Ascending aorta (tissue), 2 donors: Measurements from ENCODE around the gene ARRDC5. TPM values are rescaled to one million over a fixed set of nuclear protein-coding genes. Genes with fewer than 3 reads are reported as not detected.
"Not testable (repeated sequence)": the region's sequence is repeated elsewhere in the genome, so short reads cannot be mapped to it uniquely, and the experiment has no call there.

Experiments
- DNase-seq, 2 donors: peaks; one replicate each; pipeline ENCODE4 v3.0.0-alpha.2; 2019; ENCODE audit warnings: low spot score in 2 of 2
- H3K27ac ChIP-seq, 2 donors: fragments of 200-600 bp; sonication (generic); one replicate each; pipeline ENCODE4 v1.5.1; 2016 to 2017; ENCODE audit warnings: mild to moderate bottlenecking in 1 of 2
- H3K27me3 ChIP-seq: fragments of 200-600 bp; sonication (generic); one replicate; pipeline ENCODE4 v1.5.1; 2017
- H3K36me3 ChIP-seq, 2 donors: fragments of 200-600 bp; sonication (generic); one replicate each; pipeline ENCODE4 v1.5.1; 2016
- H3K4me1 ChIP-seq, 2 donors: fragments of 200-600 bp; sonication (generic); one replicate each; pipeline ENCODE4 v1.5.1; 2016 to 2017; ENCODE audit warnings: mild to moderate bottlenecking in 1 of 2
- H3K4me3 ChIP-seq, 2 donors: fragments of 200-600 bp; sonication (generic); one replicate each; pipeline ENCODE4 v1.5.1; 2016 to 2017; ENCODE audit warnings: mild to moderate bottlenecking in 1 of 2
- H3K9me3 ChIP-seq, 2 donors: fragments of 200-600 bp; sonication (generic); one replicate each; pipeline ENCODE4 v1.5.1; 2016
- intact Hi-C: fragments of 100-400 bp; cut with DNase I; formaldehyde crosslinking; loops from one replicate; pipeline ENCODE4 v1.15.1; 2023
- total RNA-seq: library from RNA; depleted of rRNA; stranded (reverse); fragments of >200 nt; gene quantifications from one replicate; pipeline ENCODE4 v1.1.0, GENCODE V29; 2016
- TF ChIP-seq, protein P1 (sequence below), 3 experiments: fragments of 200-600 bp in 2 of 3; fragments of 450-650 bp in 1 of 3; sonication (generic) in 2 of 3; IDR thresholded peaks; one replicate each; pipeline ENCODE4 v1.5.1; 2016 to 2019; ENCODE audit warnings: antibody characterized with exemption in 3 of 3, mild to moderate bottlenecking in 1 of 3, moderate library complexity in 1 of 3

The ARRDC5 gene
- total RNA-seq, 1 donor from 2014 or later, result 8.6 TPM

DNA sequence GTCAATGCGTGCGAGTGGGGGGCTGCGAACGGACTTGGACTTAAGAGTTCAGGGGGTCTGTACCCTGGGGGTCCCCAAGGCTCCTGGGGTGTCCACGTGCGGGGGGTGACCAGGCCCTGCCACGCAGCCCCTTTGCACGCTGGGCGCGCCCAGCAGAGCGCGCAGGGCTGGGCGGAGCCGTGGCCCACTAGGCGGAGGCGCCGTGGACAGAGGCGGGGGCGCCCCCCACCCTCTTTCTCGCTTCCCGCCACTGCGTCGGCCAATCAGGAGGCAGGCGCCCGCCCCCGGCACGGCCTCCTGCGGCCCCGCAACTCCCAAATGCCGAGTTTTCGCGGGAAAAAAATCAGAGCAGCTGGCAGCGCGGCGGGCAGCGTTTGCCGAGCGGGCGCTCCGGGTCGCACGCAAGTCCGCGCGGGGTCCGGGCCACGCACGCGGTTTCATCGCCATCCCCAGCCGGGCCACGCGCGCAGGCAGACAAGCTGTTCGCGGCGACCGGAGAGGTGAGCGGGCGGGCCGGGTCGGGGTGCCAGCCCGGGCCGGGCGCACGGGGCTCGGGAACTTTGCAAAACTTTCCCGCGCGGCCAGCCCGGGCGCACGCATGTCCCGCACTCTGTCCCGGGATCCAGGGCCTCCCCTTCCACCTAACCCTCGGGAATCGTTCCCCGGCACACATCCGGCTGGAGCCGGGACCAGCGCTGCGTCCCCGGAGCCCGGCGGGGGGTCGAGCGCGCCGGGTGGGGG, 6.6 kb upstream of the ARRDC5 start, which contains the start of gene UHRF1:
UHRF1 (plus strand) TSS at position 346 of the 741 bp plus-strand sequence. CDS start 1,385 bp downstream, outside the sequence.
- peaks cover 18 to 22% of the 10 kb centered on the region in 2 donors for H3K4me1 ChIP-seq
- no peaks in the 10 kb centered on the region for H3K27me3 ChIP-seq
- no peaks in the 10 kb centered on the region for H3K36me3 ChIP-seq
- no peak within 1 kb of the TSS for H3K27ac ChIP-seq
- intact Hi-C loops, result no loop called here
- TF ChIP-seq, protein P1, sequence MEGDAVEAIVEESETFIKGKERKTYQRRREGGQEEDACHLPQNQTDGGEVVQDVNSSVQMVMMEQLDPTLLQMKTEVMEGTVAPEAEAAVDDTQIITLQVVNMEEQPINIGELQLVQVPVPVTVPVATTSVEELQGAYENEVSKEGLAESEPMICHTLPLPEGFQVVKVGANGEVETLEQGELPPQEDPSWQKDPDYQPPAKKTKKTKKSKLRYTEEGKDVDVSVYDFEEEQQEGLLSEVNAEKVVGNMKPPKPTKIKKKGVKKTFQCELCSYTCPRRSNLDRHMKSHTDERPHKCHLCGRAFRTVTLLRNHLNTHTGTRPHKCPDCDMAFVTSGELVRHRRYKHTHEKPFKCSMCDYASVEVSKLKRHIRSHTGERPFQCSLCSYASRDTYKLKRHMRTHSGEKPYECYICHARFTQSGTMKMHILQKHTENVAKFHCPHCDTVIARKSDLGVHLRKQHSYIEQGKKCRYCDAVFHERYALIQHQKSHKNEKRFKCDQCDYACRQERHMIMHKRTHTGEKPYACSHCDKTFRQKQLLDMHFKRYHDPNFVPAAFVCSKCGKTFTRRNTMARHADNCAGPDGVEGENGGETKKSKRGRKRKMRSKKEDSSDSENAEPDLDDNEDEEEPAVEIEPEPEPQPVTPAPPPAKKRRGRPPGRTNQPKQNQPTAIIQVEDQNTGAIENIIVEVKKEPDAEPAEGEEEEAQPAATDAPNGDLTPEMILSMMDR (IDR thresholded peaks at IDR 0.05), result no peak
- no peak for DNase-seq
- H3K4me3 ChIP-seq, result peak within 1 kb of the TSS; percentile 76 to 77
- H3K9me3 ChIP-seq, result no peaks in the 10 kb centered on the region

DNA sequence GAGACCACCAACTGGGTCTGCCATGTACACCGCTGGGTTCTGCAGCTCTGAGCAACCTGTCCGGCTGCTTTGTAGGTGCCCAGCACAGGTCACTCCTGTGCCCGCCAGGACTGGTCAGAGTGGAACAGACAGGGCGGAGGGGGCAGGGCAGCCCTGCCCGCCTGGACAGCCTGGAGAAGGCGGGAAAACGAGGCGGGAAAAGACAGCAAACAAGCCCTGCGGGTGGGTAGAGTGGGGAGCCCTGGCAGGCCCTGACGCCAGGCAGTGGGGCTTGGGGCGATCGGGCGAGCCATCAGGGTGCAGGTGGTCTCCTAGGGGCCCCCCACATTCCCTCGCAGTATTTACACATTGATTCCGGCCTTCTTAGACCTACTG, 6.1 kb upstream of the ARRDC5 start:
- H3K4me3 ChIP-seq, result peak overlapping the region; percentile 76 to 77

DNA sequence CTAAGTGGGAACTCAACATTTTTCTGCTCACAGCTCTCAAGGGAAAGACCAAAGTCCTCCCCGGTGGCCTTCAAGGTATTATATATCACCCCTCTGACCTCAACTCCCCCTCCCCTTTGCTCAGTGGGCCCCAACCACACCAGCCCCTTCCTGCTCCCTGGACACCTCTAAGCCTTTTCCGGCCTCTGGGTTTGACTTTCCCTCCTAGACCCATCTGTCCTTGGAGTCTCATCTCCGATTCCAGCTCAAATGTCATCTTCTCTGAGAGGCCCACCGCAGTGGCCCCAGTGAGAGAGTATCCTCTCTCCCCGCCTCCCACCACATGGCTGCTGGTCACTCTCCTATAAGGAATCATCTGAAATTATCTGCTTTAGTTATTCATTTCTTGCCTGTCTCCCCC, 5.7 kb upstream of the ARRDC5 start:
- Histone ChIP-seq H3K4me1 (peaks cover 18 to 22% of the 10 kb centered on the region in 2 donors), H3K27ac (no peak overlapping the region), H3K27me3 (no peaks in the 10 kb centered on the region), H3K9me3 (no peaks in the 10 kb centered on the region), H3K36me3 (no peaks in the 10 kb centered on the region), H3K4me3 (no peak overlapping the region)
- DNase-seq, result no peak
- intact Hi-C loops, result no loop called here
- TF ChIP-seq, protein P1 (IDR thresholded peaks at IDR 0.05), result no peak

More for the DNA sequence above, 6.1 kb upstream of the ARRDC5 start:
- H3K4me1 ChIP-seq, result peaks cover 18 to 22% of the 10 kb centered on the region in 2 donors
- DNase-seq, result no peak
- intact Hi-C loops, result no loop called here
- TF ChIP-seq, protein P1 (IDR thresholded peaks at IDR 0.05), result no peak
- H3K27ac ChIP-seq, result no peak overlapping the region
- no peaks in the 10 kb centered on the region for H3K36me3 ChIP-seq
- no peaks in the 10 kb centered on the region for H3K27me3 ChIP-seq
- H3K9me3 ChIP-seq, result no peaks in the 10 kb centered on the region

DNA sequence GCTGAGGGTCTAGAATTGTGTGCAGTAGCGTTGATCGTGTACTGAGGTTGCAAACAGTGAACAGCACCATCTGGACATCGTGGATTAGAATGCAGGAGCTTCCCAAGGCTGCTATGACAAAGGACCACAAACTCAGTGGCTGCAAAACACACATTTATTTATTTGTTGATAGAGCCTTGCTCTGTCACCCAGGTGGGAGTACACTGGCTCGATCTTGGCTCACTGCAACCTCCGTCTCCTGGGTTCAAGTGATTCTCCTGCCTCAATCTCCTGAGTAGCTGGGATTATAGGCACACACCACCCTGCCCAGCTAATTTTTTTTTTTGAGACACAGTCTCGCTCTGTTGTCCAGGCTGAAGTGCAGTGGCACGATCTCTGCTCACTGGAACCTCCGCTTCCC, 4.3 kb upstream of the ARRDC5 start:
- intact Hi-C loops, result no loop called here
- Histone ChIP-seq H3K27ac (no peak overlapping the region), H3K4me3 (no peak overlapping the region), H3K9me3 (no peaks in the 10 kb centered on the region), H3K36me3 (no peaks in the 10 kb centered on the region), H3K27me3 (no peaks in the 10 kb centered on the region), H3K4me1 (peaks cover 18 to 22% of the 10 kb centered on the region in 2 donors)
- TF ChIP-seq, protein P1 (IDR thresholded peaks at IDR 0.05), result no peak
- DNase-seq, result no peak

DNA sequence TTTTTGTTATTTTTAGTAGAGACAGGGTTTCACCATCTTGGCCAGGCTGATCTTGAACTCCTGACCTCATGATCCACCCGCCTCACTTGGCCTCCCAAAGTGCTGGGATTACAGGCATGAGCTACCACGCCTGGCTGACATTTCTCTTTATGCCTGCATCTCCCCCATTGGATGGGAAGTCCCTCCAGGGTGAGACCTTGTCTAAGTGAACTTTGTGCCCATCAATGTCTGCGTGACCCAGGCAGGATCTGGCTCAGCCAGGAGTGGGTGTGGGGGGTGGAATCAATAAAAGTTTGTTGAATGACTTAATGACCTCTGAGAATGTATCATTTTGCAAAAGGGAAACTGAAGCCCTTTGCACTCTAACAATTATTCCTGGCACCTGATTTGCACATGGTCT, 1.8 kb upstream of the ARRDC5 start:
- H3K27me3 ChIP-seq, result no peaks in the 10 kb centered on the region
- TF ChIP-seq, protein P1 (IDR thresholded peaks at IDR 0.05), result no peak
- no peak overlapping the region for H3K27ac ChIP-seq
- no peak for DNase-seq
- intact Hi-C loops, result no loop called here
- H3K36me3 ChIP-seq, result no peaks in the 10 kb centered on the region
- no peak overlapping the region for H3K4me3 ChIP-seq
- H3K4me1 ChIP-seq, result peaks cover 5% of the 10 kb centered on the region in 2 donors
- no peaks in the 10 kb centered on the region for H3K9me3 ChIP-seq

DNA sequence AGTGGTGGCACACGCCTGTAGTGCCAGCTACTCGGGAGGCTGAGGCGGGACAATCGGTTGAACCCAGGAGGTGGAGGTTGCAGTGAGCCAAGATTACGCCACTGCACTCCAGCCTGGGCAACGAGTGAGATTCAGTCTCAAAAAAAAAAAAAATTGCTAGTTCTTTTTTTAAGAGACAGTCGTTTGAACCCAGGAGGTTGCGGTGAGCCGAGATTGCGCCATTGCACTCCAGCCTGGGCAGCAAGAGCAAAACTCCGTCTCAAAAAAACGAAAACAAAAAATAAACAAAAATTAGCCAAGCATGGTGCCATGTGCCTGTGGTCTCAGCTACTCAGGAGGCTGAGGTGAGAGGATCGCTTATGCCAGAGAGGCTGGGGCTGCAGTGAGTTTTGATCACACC, 1.8 kb downstream of the ARRDC5 start:
- DNase-seq, intact Hi-C loops: not testable (repeated sequence)

More for the DNA sequence above, 1.8 kb downstream of the ARRDC5 start:
- H3K4me3 ChIP-seq, H3K9me3 ChIP-seq, H3K36me3 ChIP-seq, H3K27ac ChIP-seq, H3K27me3 ChIP-seq, H3K4me1 ChIP-seq: not testable (repeated sequence)
